ENCODE data around the gene IL2RG.

IL2RG gene

DNA sequence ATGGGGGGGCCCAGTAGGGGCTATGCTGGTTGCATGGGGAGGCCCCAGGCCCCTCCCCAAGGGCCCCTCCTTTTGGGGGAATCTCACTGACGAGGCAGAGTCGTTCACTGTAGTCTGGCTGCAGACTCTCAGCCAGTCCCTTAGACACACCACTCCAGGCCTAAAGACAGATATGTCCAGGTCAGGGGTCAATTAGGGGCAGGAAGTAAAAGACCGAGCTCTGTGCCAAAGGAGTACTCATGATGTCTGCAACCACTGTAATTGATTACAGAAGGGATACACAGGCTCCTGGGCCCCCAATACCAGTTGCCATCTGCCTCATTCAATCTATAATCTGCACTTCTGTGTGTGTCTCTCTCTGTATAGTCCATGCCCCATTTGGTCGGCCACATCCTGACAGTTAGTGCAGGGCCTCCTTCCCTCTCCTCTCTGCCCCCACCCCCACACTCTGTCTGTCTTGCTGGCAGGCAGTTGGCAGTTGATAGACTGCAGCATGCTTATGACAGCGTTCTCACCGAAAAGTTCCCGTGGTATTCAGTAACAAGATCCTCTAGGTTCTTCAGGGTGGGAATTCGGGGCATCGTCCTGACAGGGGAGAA lies 3.5 kb downstream of the IL2RG start:
- H3K36me3 ChIP-seq (ENCODE audit: insufficient read depth, low read length): no peaks in the 10 kb centered on the region
- H3K4me1 ChIP-seq (ENCODE audit: control insufficient read depth, insufficient read depth, low read length, unreplicated experiment): peaks cover 4% of the 10 kb centered on the region
- H3K27ac ChIP-seq (ENCODE audit: low read depth, low read length): no peak overlapping the region
- H3K4me3 ChIP-seq (ENCODE audit: low read depth, low read length): no peak overlapping the region
- no peaks in the 10 kb centered on the region for H3K79me2 ChIP-seq (ENCODE audit: control insufficient read depth, insufficient read depth, low read length, unreplicated experiment)
- H2AFZ ChIP-seq (ENCODE audit: low read length, unreplicated experiment): no peak overlapping the region
- H3K27me3 ChIP-seq (ENCODE audit: insufficient read depth, low read length): no peaks in the 10 kb centered on the region

DNA sequence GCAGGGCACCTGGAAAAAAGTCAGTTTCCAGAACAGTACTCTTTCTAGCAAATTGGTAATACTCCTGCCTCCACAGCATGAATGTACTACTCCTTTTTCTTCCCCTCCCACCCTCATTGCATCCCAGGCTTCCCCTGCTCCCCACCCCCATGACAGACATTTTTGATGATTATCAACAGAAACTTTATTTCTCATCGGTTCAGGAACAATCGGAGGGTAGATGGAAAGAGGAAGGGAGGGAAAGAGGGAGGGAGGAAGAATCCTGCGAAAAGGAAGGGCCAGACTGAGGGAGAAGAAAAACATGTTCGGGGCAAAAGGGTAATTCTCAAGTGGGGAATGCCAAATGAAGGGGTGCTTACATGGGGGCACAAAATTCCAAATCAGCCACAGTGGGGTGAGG lies 4.1 kb downstream of the IL2RG start:
- no peaks in the 10 kb centered on the region for H3K79me2 ChIP-seq (ENCODE audit: control insufficient read depth, insufficient read depth, low read length, unreplicated experiment)
- no peaks in the 10 kb centered on the region for H3K27me3 ChIP-seq (ENCODE audit: insufficient read depth, low read length)
- H3K4me3 ChIP-seq (ENCODE audit: low read depth, low read length): no peak overlapping the region
- H3K4me1 ChIP-seq (ENCODE audit: control insufficient read depth, insufficient read depth, low read length, unreplicated experiment): peaks cover 4% of the 10 kb centered on the region
- H3K36me3 ChIP-seq (ENCODE audit: insufficient read depth, low read length): no peaks in the 10 kb centered on the region
- no peak overlapping the region for H3K27ac ChIP-seq (ENCODE audit: low read depth, low read length)
- H2AFZ ChIP-seq (ENCODE audit: low read length, unreplicated experiment): no peak overlapping the region

DNA sequence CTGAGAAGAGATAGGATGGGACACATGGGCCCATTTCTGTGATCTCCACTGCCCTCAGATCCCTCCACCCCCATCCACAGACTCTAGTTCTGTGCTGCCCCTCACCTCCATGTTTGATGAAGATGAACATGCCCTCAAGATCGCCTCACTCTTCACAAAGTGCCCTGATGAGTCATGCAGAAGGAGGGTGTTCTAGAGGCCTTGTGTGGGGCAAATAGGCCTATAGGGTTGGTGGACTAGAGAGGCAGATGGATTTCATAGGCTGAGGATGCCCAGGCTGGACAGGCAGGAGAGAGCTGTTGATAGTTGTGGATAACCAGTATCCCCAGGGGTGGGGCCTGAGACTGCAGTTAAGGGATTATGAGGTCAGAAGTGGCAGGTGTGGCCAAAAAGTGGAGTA lies 5.0 kb downstream of the IL2RG start, which contains the start of gene CXorf65:
CXorf65 (minus strand) TSS at position 314 of the 400 bp plus-strand sequence; CDS start at position 130, 184 bp downstream.
- Histone ChIP-seq H3K4me1 (ENCODE audit: control insufficient read depth, insufficient read depth, low read length, unreplicated experiment) (peaks cover 4% of the 10 kb centered on the region), H3K79me2 (ENCODE audit: control insufficient read depth, insufficient read depth, low read length, unreplicated experiment) (no peaks in the 10 kb centered on the region), H2AFZ (ENCODE audit: low read length, unreplicated experiment) (no peak within 1 kb of the TSS), H3K36me3 (ENCODE audit: insufficient read depth, low read length) (no peaks in the 10 kb centered on the region), H3K27ac (ENCODE audit: low read depth, low read length) (no peak within 1 kb of the TSS), H3K27me3 (ENCODE audit: insufficient read depth, low read length) (no peaks in the 10 kb centered on the region), H3K4me3 (ENCODE audit: low read depth, low read length) (no peak within 1 kb of the TSS)

DNA sequence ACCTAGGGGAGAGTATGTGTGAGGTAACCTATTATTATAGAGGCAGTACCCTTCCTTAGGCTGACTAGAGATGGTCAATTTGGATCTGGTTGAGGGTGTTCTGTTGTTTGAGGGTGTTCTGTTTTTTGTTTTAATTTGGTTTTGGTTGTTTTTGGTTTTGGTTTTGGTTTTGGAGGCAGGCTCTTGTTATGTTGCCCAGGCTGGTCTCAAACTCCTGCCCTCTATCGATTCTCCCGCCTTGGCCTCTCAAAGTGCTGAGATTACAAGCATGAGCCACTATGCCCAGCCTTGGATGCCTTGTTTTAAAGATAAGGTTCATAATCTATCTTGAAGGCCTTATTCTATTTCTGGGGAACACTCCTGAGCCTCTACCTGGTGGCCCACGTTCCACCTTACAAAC lies 5.7 kb downstream of the IL2RG start:
- H3K4me1 ChIP-seq (ENCODE audit: control insufficient read depth, insufficient read depth, low read length, unreplicated experiment): peaks cover 4% of the 10 kb centered on the region
- H3K79me2 ChIP-seq (ENCODE audit: control insufficient read depth, insufficient read depth, low read length, unreplicated experiment): no peaks in the 10 kb centered on the region
- no peaks in the 10 kb centered on the region for H3K27me3 ChIP-seq (ENCODE audit: insufficient read depth, low read length)
- H3K27ac ChIP-seq (ENCODE audit: low read depth, low read length): no peak overlapping the region
- no peak overlapping the region for H2AFZ ChIP-seq (ENCODE audit: low read length, unreplicated experiment)
- H3K36me3 ChIP-seq (ENCODE audit: insufficient read depth, low read length): no peaks in the 10 kb centered on the region
- no peak overlapping the region for H3K4me3 ChIP-seq (ENCODE audit: low read depth, low read length)

DNA sequence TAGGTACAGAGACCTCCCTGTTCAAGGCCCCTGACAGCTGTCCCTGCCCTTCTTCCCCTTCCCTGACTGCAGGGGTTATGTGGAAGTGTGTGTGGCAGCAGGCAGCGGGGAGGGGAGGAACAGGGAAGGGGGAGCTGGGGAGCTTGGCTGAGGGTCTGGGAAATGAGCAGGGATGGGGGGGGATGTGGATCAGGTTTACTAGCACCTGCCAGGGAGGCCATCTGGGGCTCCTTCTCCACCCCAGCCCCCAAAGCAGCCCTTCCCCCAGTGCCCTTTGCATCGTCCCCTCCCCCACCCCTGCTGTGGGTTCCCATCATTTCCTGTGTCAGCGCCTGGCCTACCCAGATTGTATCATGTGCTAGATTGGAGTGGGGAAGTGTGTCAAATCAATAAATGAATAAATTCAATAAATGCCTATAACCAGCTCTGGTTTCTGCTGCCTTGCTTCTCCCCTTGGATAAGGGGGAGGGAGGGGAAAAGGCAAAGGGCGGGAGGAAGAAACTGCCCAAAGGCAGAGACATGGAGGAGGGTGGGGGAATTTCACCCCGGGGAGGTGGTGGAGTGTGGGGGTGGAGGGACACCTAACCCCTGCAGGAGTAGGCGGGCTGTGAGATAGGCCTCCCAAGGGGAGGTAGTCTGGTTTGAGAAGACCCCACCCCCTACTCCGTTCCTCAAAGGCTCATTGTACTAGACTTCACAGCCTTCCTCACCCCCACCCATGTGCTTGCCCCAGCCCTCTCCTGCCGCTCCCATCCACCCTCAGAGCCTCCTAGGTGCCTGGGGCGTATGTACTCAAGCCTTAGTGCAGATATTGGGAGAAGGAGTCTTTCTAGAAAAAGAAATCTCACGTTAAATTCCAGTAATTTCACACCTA lies 8.0 kb downstream of the IL2RG start:
- Histone ChIP-seq H3K4me3 (ENCODE audit: low read depth, low read length) (no peak overlapping the region), H3K4me1 (ENCODE audit: control insufficient read depth, insufficient read depth, low read length, unreplicated experiment) (peaks cover 4% of the 10 kb centered on the region), H2AFZ (ENCODE audit: low read length, unreplicated experiment) (no peak overlapping the region), H3K27ac (ENCODE audit: low read depth, low read length) (no peak overlapping the region), H3K79me2 (ENCODE audit: control insufficient read depth, insufficient read depth, low read length, unreplicated experiment) (no peaks in the 10 kb centered on the region), H3K36me3 (ENCODE audit: insufficient read depth, low read length) (no peaks in the 10 kb centered on the region), H3K27me3 (ENCODE audit: insufficient read depth, low read length) (no peaks in the 10 kb centered on the region)

DNA sequence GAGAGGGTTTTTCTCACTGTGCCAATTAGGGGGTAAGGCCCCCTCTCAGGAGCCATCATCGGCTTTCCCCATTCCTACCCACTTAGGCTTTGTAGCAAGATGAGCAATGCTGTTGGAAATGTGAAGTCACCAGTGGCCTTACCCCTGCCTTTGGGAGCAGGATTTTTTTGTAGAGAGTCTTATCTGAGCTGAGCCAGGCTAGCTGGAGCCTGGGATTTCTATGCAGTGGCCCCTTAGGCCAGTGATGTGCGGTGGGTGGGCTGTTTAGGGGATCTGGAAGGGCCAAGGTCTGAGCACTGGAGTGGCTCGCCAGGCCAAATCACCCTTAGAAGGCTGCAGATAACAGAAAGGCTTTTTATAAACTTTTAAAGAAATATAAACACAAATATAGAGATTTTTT lies 9.1 kb downstream of the IL2RG start:
- Histone ChIP-seq H2AFZ (ENCODE audit: low read length, unreplicated experiment) (no peak overlapping the region), H3K27ac (ENCODE audit: low read depth, low read length) (no peak overlapping the region), H3K79me2 (ENCODE audit: control insufficient read depth, insufficient read depth, low read length, unreplicated experiment) (no peaks in the 10 kb centered on the region), H3K4me1 (ENCODE audit: control insufficient read depth, insufficient read depth, low read length, unreplicated experiment) (peaks cover 4% of the 10 kb centered on the region), H3K36me3 (ENCODE audit: insufficient read depth, low read length) (no peaks in the 10 kb centered on the region), H3K4me3 (ENCODE audit: low read depth, low read length) (no peak overlapping the region), H3K27me3 (ENCODE audit: insufficient read depth, low read length) (no peaks in the 10 kb centered on the region)

DNA sequence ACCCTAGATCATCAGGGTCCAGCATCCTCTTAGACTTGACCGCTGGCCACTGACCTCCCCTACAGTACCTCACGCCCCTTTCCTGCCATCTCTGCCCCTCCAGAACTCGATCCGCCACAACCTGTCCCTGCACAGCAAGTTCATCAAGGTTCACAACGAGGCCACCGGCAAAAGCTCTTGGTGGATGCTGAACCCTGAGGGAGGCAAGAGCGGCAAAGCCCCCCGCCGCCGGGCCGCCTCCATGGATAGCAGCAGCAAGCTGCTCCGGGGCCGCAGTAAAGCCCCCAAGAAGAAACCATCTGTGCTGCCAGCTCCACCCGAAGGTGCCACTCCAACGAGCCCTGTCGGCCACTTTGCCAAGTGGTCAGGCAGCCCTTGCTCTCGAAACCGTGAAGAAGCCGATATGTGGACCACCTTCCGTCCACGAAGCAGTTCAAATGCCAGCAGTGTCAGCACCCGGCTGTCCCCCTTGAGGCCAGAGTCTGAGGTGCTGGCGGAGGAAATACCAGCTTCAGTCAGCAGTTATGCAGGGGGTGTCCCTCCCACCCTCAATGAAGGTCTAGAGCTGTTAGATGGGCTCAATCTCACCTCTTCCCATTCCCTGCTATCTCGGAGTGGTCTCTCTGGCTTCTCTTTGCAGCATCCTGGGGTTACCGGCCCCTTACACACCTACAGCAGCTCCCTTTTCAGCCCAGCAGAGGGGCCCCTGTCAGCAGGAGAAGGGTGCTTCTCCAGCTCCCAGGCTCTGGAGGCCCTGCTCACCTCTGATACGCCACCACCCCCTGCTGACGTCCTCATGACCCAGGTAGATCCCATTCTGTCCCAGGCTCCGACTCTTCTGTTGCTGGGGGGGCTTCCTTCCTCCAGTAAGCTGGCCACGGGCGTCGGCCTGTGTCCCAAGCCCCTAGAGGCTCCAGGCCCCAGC lies 10.5 kb downstream of the IL2RG start:
- Histone ChIP-seq H3K79me2 (ENCODE audit: control insufficient read depth, insufficient read depth, low read length, unreplicated experiment) (no peaks in the 10 kb centered on the region), H3K27me3 (ENCODE audit: insufficient read depth, low read length) (no peaks in the 10 kb centered on the region), H2AFZ (ENCODE audit: low read length, unreplicated experiment) (no peak overlapping the region), H3K36me3 (ENCODE audit: insufficient read depth, low read length) (no peaks in the 10 kb centered on the region), H3K27ac (ENCODE audit: low read depth, low read length) (no peak overlapping the region), H3K4me3 (ENCODE audit: low read depth, low read length) (no peak overlapping the region), H3K4me1 (ENCODE audit: control insufficient read depth, insufficient read depth, low read length, unreplicated experiment) (peaks cover 4% of the 10 kb centered on the region)

DNA sequence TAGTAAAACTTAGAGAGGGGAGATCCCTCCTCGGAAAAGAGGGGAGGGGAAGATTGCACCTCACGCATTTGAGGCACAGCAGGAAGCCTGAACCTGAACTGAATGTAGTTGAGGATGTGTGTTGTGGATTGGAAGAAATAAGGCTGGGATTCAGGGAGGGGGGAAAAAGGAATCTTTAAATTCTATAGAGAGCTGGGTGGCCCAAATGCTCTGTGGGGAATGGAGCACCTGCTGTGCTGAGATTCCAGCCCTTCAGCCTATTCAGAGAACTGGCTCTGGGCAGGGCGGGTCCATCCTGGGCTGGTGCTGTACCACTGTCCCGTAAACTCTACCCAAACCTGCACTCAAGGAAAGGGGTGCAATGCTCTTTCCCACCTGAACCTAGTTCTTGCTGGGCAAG lies 11.6 kb downstream of the IL2RG start:
- Histone ChIP-seq H3K4me3 (ENCODE audit: low read depth, low read length) (no peak overlapping the region), H2AFZ (ENCODE audit: low read length, unreplicated experiment) (no peak overlapping the region), H3K27me3 (ENCODE audit: insufficient read depth, low read length) (no peaks in the 10 kb centered on the region), H3K27ac (ENCODE audit: low read depth, low read length) (no peak overlapping the region), H3K36me3 (ENCODE audit: insufficient read depth, low read length) (no peaks in the 10 kb centered on the region), H3K79me2 (ENCODE audit: control insufficient read depth, insufficient read depth, low read length, unreplicated experiment) (no peaks in the 10 kb centered on the region), H3K4me1 (ENCODE audit: control insufficient read depth, insufficient read depth, low read length, unreplicated experiment) (peaks cover 4% of the 10 kb centered on the region)

DNA sequence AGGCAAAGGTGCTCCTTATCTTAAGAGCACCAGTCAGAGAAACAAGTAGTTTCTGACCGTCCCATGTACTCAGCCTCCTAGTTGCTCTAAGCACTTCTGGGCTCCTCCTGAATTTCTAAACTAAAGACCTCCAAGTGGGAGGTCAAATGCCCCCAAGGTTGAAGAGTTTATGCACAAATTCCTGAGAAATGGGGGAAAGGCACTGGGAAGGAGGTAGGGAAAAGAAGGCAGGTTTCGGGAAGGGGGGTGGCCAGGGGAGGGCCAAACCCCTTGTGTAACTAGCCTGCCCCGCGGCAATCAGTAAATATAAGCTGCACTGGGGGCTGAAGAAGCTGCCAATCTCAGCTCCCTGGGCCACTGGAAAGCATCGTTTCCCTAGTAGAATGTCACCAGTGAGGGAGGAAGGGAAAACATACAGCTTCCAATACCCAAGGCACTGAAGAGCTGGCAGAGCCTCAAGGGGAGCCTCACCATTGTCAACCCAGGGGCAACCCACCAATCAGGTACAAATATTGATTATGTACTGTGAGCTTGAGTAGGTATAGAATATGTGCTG lies 12.3 kb downstream of the IL2RG start:
- Histone ChIP-seq H3K79me2 (ENCODE audit: control insufficient read depth, insufficient read depth, low read length, unreplicated experiment) (no peaks in the 10 kb centered on the region), H3K27me3 (ENCODE audit: insufficient read depth, low read length) (no peaks in the 10 kb centered on the region), H2AFZ (ENCODE audit: low read length, unreplicated experiment) (no peak overlapping the region), H3K36me3 (ENCODE audit: insufficient read depth, low read length) (no peaks in the 10 kb centered on the region), H3K27ac (ENCODE audit: low read depth, low read length) (no peak overlapping the region), H3K4me3 (ENCODE audit: low read depth, low read length) (no peak overlapping the region), H3K4me1 (ENCODE audit: control insufficient read depth, insufficient read depth, low read length, unreplicated experiment) (peaks cover 4% of the 10 kb centered on the region)

DNA sequence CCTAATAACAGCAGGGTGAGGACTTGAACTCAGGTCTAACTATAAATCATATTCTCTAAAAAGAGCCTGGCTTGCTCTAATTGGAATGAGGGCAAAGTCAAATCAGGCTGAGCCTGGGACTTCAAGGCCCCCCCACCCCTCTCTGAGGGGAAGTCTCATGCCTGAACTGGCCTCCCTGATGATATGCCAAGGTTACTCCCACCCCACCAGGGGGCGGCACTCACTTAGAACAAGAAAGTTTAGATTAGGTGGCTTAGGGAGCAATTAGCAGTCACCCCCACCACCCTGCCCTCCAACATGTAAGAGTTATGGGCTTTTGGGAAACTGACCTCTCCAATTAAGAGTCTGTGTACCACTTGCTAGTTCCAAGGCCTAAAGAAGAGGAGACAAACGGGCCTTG lies 13.1 kb downstream of the IL2RG start:
- Histone ChIP-seq H3K27ac (ENCODE audit: low read depth, low read length) (no peak overlapping the region), H3K27me3 (ENCODE audit: insufficient read depth, low read length) (no peaks in the 10 kb centered on the region), H3K4me3 (ENCODE audit: low read depth, low read length) (no peak overlapping the region), H3K4me1 (ENCODE audit: control insufficient read depth, insufficient read depth, low read length, unreplicated experiment) (no peaks in the 10 kb centered on the region), H3K36me3 (ENCODE audit: insufficient read depth, low read length) (no peaks in the 10 kb centered on the region), H3K79me2 (ENCODE audit: control insufficient read depth, insufficient read depth, low read length, unreplicated experiment) (no peaks in the 10 kb centered on the region), H2AFZ (ENCODE audit: low read length, unreplicated experiment) (no peak overlapping the region)

Measured in ACC112 (cell line).